ENCODE results near the gene LEMD2.

DNA sequence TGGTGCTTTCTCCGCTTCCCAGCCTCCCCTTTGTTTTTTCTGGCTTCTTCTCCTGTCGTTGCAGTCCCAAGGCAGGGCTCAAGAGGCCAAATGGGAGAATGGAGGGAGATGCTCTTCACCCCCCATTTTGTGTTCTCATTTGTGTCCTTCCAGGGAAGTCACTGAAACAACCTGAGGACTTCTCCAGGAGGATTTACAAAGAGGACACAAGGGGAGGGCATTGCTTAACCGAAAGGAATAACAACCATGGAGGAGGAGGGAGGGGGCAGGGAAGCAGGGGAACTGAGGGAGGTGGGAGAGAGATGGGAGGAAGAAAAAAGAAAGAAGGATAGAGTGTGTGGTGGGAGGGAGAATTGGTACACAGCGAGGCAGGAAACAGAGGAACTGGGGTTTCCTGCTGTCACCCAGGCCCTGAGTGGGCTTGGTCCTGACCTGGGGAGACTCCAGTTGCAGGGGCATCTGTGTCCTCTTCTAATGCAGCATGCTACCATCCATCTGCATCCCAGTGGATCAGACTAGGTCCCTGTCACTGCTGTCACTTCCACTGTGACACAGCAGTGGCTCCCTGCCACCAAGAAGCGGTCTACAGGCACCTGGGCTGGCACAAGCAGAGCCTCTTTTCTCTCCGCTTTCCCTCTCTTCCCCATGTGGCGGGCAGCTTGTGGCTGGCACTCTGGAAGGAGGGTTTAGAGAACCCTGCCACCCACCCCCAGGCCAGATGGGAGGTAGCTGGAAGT, 32.0 kb upstream of the LEMD2 start:
- no peak for TF ChIP-seq CTCF (IDR thresholded peaks at IDR 0.05)
- TF ChIP-seq POLR2A (IDR thresholded peaks at IDR 0.05), result no peak
- no peak for TF ChIP-seq POLR2AphosphoS5 (IDR thresholded peaks at IDR 0.05)
